CD14-positive monocyte (primary cell): Measurements from ENCODE around the gene TMCC1. TPM values are rescaled to one million over a fixed set of nuclear protein-coding genes. Genes with fewer than 3 reads are reported as not detected.
"Not testable (repeated sequence)": the region's sequence is repeated elsewhere in the genome, so short reads cannot be mapped to it uniquely, and the experiment has no call there.

Source experiments
- DNase-seq, 3 donors: peaks; one replicate each; pipeline ENCODE4 v3.0.0-alpha.2; 2011 to 2022
- H2AFZ ChIP-seq: 2 replicates; pipeline ENCODE4 v1.6.0; 2012; ENCODE audit warnings: mild to moderate bottlenecking, low read depth, low read length, inconsistent platforms; ENCODE audit not compliant: insufficient read depth, poor library complexity, severe bottlenecking
- H3K27ac ChIP-seq, 2 donors: 1 replicate in 1 of 2; 2 replicates in 1 of 2; pipeline ENCODE4 v1.5.1; 2012 to 2013; ENCODE audit warnings: low read length in 2 of 2, control low read depth in 1 of 2, inconsistent platforms in 1 of 2, low read depth in 1 of 2, mild to moderate bottlenecking in 1 of 2
- H3K27me3 ChIP-seq, 2 donors: one replicate each; pipeline versions ENCODE4 v1.6.0 to v1.6.1; 2011 to 2013; ENCODE audit warnings: low read length in 2 of 2; ENCODE audit not compliant: control insufficient read depth in 2 of 2, insufficient read depth in 2 of 2
- H3K36me3 ChIP-seq, 2 donors: replicated peaks in 1 of 2; 1 replicate in 1 of 2; 2 replicates in 1 of 2; pipeline versions ENCODE4 v1.5.1 to v1.6.1; 2012 to 2013; ENCODE audit warnings: low read length in 2 of 2, control low read depth in 1 of 2, inconsistent platforms in 1 of 2, mild to moderate bottlenecking in 1 of 2; ENCODE audit not compliant: insufficient read depth in 2 of 2, control insufficient read depth in 1 of 2
- H3K4me1 ChIP-seq, 2 donors: 1 replicate in 1 of 2; 2 replicates in 1 of 2; pipeline versions ENCODE4 v1.5.1 to v1.6.1; 2012 to 2013; ENCODE audit warnings: low read length in 2 of 2, control low read depth in 1 of 2, inconsistent platforms in 1 of 2, mild to moderate bottlenecking in 1 of 2, moderate library complexity in 1 of 2; ENCODE audit not compliant: insufficient read depth in 2 of 2, control insufficient read depth in 1 of 2
- H3K4me2 ChIP-seq: replicated peaks from 2 replicates; pipeline ENCODE3; 2012; ENCODE audit warnings: low read length, moderate library complexity, mild to moderate bottlenecking; ENCODE audit not compliant: poor library complexity, severe bottlenecking; ENCODE audit errors: extremely low read depth
- H3K4me3 ChIP-seq, 3 experiments: fragments of 200-600 bp in 1 of 3; sonication (generic) in 1 of 3; replicated peaks in 1 of 3; 1 replicate in 2 of 3; 2 replicates in 1 of 3; pipeline ENCODE4 v1.5.1; 2011 to 2013; ENCODE audit warnings: low read length in 3 of 3, mild to moderate bottlenecking in 3 of 3, control low read depth in 2 of 3, low read depth in 2 of 3, inconsistent platforms in 1 of 3, moderate library complexity in 1 of 3
- H3K79me2 ChIP-seq: 2 replicates; pipeline ENCODE4 v1.6.0; 2012; ENCODE audit warnings: mild to moderate bottlenecking, control low read depth, inconsistent platforms, low read length, moderate library complexity; ENCODE audit not compliant: insufficient read depth
- H3K9ac ChIP-seq: 2 replicates; pipeline ENCODE4 v1.6.0; 2017; ENCODE audit warnings: low read length, mild to moderate bottlenecking; ENCODE audit not compliant: insufficient read depth, poor library complexity, severe bottlenecking
- H3K9me3 ChIP-seq, 2 donors: replicated peaks in 1 of 2; 1 replicate in 1 of 2; 2 replicates in 1 of 2; pipeline versions ENCODE4 v1.5.1 to v1.6.1; 2012 to 2013; ENCODE audit warnings: low read length in 2 of 2, control low read depth in 1 of 2; ENCODE audit not compliant: control insufficient read depth in 1 of 2, insufficient read depth in 1 of 2
- H4K20me1 ChIP-seq: 2 replicates; pipeline ENCODE4 v1.6.0; 2012; ENCODE audit warnings: mild to moderate bottlenecking, low read length, control low read depth, moderate library complexity; ENCODE audit not compliant: insufficient read depth
- H3K27ac Mint-ChIP-seq, 7 donors: one replicate each; pipeline ENCODE4 v1.8.0; 2020; ENCODE audit warnings: mild to moderate bottlenecking in 7 of 7, mixed read lengths in 7 of 7, moderate library complexity in 6 of 7, inconsistent platforms in 2 of 7
- H3K27me3 Mint-ChIP-seq, 3 donors: one replicate each; pipeline ENCODE4 v1.8.0; 2021 to 2022; ENCODE audit warnings: low read depth in 3 of 3, mild to moderate bottlenecking in 3 of 3, mixed read lengths in 3 of 3, moderate library complexity in 3 of 3, inconsistent platforms in 1 of 3
- H3K36me3 Mint-ChIP-seq, 2 donors: one replicate each; pipeline ENCODE4 v1.8.0; 2020; ENCODE audit warnings: mixed read lengths in 2 of 2, inconsistent platforms in 1 of 2, mild to moderate bottlenecking in 1 of 2
- H3K4me1 Mint-ChIP-seq: one replicate; pipeline ENCODE4 v1.8.0; 2020; ENCODE audit warnings: mild to moderate bottlenecking, mixed read lengths
- H3K4me3 Mint-ChIP-seq, 2 donors: one replicate each; pipeline ENCODE4 v1.8.0; 2020; ENCODE audit warnings: mild to moderate bottlenecking in 2 of 2, mixed read lengths in 2 of 2, moderate library complexity in 1 of 2
- H3K9me3 Mint-ChIP-seq, 7 donors: one replicate each; pipeline ENCODE4 v1.8.0; 2020 to 2022; ENCODE audit warnings: mixed read lengths in 7 of 7, mild to moderate bottlenecking in 6 of 7, moderate library complexity in 6 of 7, inconsistent platforms in 2 of 7
- WGBS: methylation state at CpG from one replicate; pipeline ENCODE4 v1.1.5; 2013; ENCODE audit warnings: missing lambda C conversion rate; ENCODE audit not compliant: insufficient coverage; 5-methylcytosine and 5-hydroxymethylcytosine counted together
- intact Hi-C, 2 donors: fragments of 100-400 bp; cut with micrococcal nuclease; formaldehyde crosslinking; loops; one replicate each; pipeline versions ENCODE4 v1.15.0 to v1.15.1; 2023
- polyA plus RNA-seq, 3 donors: library from polyadenylated mRNA; depleted of rRNA in 1 of 3; unstranded in 2 of 3; stranded (reverse) in 1 of 3; fragments of 300-500 nt in 2 of 3; fragments of >200 nt in 1 of 3; fragmentation: Illumina TruSeq in 2 of 3; gene quantifications; 1 replicate in 2 of 3; 2 replicates in 1 of 3; pipeline ENCODE4 v1.2.3, GENCODE V29; 2012 to 2021
- TF ChIP-seq, protein P1 (sequence below): fragments of 200-600 bp; IDR thresholded peaks from one replicate; pipeline ENCODE4 v1.8.0; 2022; ENCODE audit warnings: antibody characterized with exemption, mild to moderate bottlenecking

The TMCC1 gene
- polyA plus RNA-seq, 3 donors, result 5.0 to 10.2 (median 5.0) TPM

DNA sequence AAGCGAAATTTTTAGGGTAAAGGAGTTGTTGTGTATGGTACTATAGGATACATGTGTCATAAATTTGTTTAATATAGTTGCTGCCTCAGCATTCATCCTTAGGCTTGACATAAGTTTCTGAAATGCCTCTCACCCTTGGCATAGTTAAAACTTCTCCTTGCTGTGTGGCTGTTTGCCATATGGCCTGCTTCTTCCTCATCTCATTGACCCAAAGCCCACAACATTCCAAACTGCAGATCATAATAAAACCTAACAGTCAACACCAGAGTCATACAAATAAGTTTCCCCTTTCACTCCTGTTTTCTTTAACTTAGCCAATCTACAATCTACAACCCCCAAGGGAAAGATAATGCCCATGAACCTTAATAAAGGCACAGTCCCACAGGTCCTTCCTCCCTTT, 136.6 kb downstream of the TMCC1 start:
- Histone ChIP-seq H3K79me2 (peaks cover 3% of the 10 kb centered on the region), H3K36me3 (no peaks in the 10 kb centered on the region), H3K9me3 (peaks cover 8 to 14% of the 10 kb centered on the region in 2 donors), H3K9ac (no peak overlapping the region), H3K4me3 (no peak overlapping the region), H3K4me2 (no peak overlapping the region), H3K4me1 (peaks cover 3 to 12% of the 10 kb centered on the region in 2 donors), H2AFZ (no peak overlapping the region), H3K27ac (no peak overlapping the region), H3K27me3 (no peaks in the 10 kb centered on the region), H4K20me1 (peaks cover 8% of the 10 kb centered on the region)
- intact Hi-C loops, result no loop called here
- Mint-ChIP-seq H3K36me3 (peaks cover 20 to 29% of the 10 kb centered on the region in 2 donors), H3K27me3 (peaks cover 0 to 4% (median 0%) of the 10 kb centered on the region in 3 donors), H3K4me1 (peaks cover 16% of the 10 kb centered on the region), H3K9me3 (peaks cover 11 to 23% (median 13%) of the 10 kb centered on the region in 7 donors), H3K27ac (no peak overlapping the region), H3K4me3 (no peak overlapping the region)
- DNase-seq, result no peak
- 100% methylated on average over 1 of the region's 1 CpG for WGBS
- TF ChIP-seq, protein P1, sequence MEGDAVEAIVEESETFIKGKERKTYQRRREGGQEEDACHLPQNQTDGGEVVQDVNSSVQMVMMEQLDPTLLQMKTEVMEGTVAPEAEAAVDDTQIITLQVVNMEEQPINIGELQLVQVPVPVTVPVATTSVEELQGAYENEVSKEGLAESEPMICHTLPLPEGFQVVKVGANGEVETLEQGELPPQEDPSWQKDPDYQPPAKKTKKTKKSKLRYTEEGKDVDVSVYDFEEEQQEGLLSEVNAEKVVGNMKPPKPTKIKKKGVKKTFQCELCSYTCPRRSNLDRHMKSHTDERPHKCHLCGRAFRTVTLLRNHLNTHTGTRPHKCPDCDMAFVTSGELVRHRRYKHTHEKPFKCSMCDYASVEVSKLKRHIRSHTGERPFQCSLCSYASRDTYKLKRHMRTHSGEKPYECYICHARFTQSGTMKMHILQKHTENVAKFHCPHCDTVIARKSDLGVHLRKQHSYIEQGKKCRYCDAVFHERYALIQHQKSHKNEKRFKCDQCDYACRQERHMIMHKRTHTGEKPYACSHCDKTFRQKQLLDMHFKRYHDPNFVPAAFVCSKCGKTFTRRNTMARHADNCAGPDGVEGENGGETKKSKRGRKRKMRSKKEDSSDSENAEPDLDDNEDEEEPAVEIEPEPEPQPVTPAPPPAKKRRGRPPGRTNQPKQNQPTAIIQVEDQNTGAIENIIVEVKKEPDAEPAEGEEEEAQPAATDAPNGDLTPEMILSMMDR, result no peak

- H3K36me3 ChIP-seq, H3K27ac ChIP-seq, H2AFZ ChIP-seq, H3K27me3 Mint-ChIP-seq, H3K9ac ChIP-seq, H3K4me1 ChIP-seq, H3K4me1 Mint-ChIP-seq, H3K79me2 ChIP-seq, H3K27me3 ChIP-seq, H3K27ac Mint-ChIP-seq, intact Hi-C loops, H3K4me2 ChIP-seq, H3K4me3 Mint-ChIP-seq, H3K4me3 ChIP-seq, DNase-seq, H4K20me1 ChIP-seq: not testable (repeated sequence)
- Mint-ChIP-seq H3K9me3 (peaks cover 9 to 22% (median 12%) of the 10 kb centered on the region in 7 donors), H3K36me3 (peaks cover 14 to 18% of the 10 kb centered on the region in 2 donors)
- H3K9me3 ChIP-seq, result peaks cover 8 to 14% of the 10 kb centered on the region in 2 donors
- WGBS, result 100% methylated on average over 1 of the region's 2 CpGs
Observed at GRCh38 chr3:129751105-129751504, 142.4 kb downstream of the TMCC1 start.
